ENCODE results near the gene PROX2.

PROX2 gene

GRCh38 chr14:74852922-74853530 is 22.9 kb downstream of the PROX2 start:
- no peak overlapping the region for H3K4me3 Mint-ChIP-seq
- peaks cover 43% of the 10 kb centered on the region for H3K4me1 Mint-ChIP-seq (ENCODE audit: low read depth)
- H3K9me3 Mint-ChIP-seq (ENCODE audit: low read depth): no peaks in the 10 kb centered on the region
- no peaks in the 10 kb centered on the region for H3K27me3 Mint-ChIP-seq
- no peaks in the 10 kb centered on the region for H3K36me3 Mint-ChIP-seq
- H3K27ac Mint-ChIP-seq: peak overlapping the region; percentile 41

DNA sequence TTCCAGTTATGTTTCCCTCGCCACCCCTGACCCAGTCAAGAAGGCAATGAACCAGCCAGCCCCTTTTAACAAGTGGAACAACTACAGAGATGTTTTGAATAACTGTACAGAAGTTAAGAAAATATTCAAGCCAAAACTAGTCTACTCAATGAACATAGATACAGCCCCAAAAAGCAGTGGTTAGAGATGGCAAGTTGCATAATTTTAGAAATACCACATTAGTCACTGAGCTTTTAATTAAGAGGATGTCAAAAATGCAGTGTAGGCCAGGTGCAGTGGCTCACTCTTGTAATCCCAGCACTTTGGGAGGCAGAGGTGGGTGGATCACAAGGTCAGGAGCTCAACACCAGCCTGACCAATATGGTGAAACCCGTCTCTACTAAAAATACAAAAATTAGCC is 27.2 kb downstream of the PROX2 start:
- Mint-ChIP-seq H3K9me3 (ENCODE audit: low read depth) (no peaks in the 10 kb centered on the region), H3K4me3 (no peak overlapping the region), H3K36me3 (no peaks in the 10 kb centered on the region), H3K27ac (no peak overlapping the region), H3K4me1 (ENCODE audit: low read depth) (peaks cover 27% of the 10 kb centered on the region), H3K27me3 (no peaks in the 10 kb centered on the region)

GRCh38 chr14:74846968-74847665 is 28.8 kb downstream of the PROX2 start:
- H3K36me3 Mint-ChIP-seq: no peaks in the 10 kb centered on the region
- peaks cover 22% of the 10 kb centered on the region for H3K4me1 Mint-ChIP-seq (ENCODE audit: low read depth)
- no peaks in the 10 kb centered on the region for H3K9me3 Mint-ChIP-seq (ENCODE audit: low read depth)
- no peaks in the 10 kb centered on the region for H3K27me3 Mint-ChIP-seq
- no peak overlapping the region for H3K4me3 Mint-ChIP-seq
- peak overlapping the region; percentile 25 for H3K27ac Mint-ChIP-seq

GRCh38 chr14:74846168-74846567 is 29.8 kb downstream of the PROX2 start:
- H3K27ac Mint-ChIP-seq: peak overlapping the region; percentile 7
- no peaks in the 10 kb centered on the region for H3K27me3 Mint-ChIP-seq
- H3K9me3 Mint-ChIP-seq (ENCODE audit: low read depth): no peaks in the 10 kb centered on the region
- H3K4me3 Mint-ChIP-seq: no peak overlapping the region
- H3K36me3 Mint-ChIP-seq: peaks cover 2% of the 10 kb centered on the region
- H3K4me1 Mint-ChIP-seq (ENCODE audit: low read depth): peaks cover 32% of the 10 kb centered on the region

- Mint-ChIP-seq H3K4me1 (ENCODE audit: low read depth) (peaks cover 46% of the 10 kb centered on the region), H3K27ac (peak overlapping the region; percentile 16), H3K27me3 (no peaks in the 10 kb centered on the region), H3K9me3 (ENCODE audit: low read depth) (no peaks in the 10 kb centered on the region), H3K4me3 (no peak overlapping the region), H3K36me3 (peaks cover 2% of the 10 kb centered on the region)
These were observed 32.3 kb downstream of the PROX2 start for GRCh38 chr14:74843653-74844052.

- peak overlapping the region; percentile 49 for H3K4me3 Mint-ChIP-seq
- peak overlapping the region; percentile 91 for H3K27ac Mint-ChIP-seq
- H3K4me1 Mint-ChIP-seq (ENCODE audit: low read depth): peaks cover 62% of the 10 kb centered on the region
- peaks cover 2% of the 10 kb centered on the region for H3K36me3 Mint-ChIP-seq
- no peaks in the 10 kb centered on the region for H3K9me3 Mint-ChIP-seq (ENCODE audit: low read depth)
- H3K27me3 Mint-ChIP-seq: no peaks in the 10 kb centered on the region
These were observed 34.4 kb downstream of the PROX2 start for GRCh38 chr14:74841230-74842207.

DNA sequence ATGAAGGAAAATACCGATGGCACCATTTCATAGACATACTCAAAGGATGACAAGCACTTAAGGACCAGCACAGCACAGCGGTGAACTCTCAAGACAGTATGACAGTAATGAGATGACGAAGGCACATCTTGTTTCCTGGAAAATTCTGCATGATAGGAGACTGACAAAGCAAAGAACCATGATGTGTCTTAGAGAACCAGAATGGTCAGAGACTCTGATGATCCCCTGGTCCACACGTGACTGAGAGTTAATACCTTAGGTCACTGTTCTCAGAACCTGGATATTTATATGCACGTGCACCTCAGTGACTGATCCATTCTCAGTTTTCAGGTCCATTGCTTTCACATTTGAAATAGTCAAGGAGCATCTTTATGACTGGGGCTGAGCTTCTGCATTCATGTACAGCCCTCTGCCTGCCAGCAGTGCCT is 35.3 kb downstream of the PROX2 start:
- H3K4me3 Mint-ChIP-seq: no peak overlapping the region
- H3K36me3 Mint-ChIP-seq: peaks cover 2% of the 10 kb centered on the region
- no peaks in the 10 kb centered on the region for H3K27me3 Mint-ChIP-seq
- H3K27ac Mint-ChIP-seq: peak overlapping the region; percentile 91
- no peaks in the 10 kb centered on the region for H3K9me3 Mint-ChIP-seq (ENCODE audit: low read depth)
- H3K4me1 Mint-ChIP-seq (ENCODE audit: low read depth): peaks cover 71% of the 10 kb centered on the region

DNA sequence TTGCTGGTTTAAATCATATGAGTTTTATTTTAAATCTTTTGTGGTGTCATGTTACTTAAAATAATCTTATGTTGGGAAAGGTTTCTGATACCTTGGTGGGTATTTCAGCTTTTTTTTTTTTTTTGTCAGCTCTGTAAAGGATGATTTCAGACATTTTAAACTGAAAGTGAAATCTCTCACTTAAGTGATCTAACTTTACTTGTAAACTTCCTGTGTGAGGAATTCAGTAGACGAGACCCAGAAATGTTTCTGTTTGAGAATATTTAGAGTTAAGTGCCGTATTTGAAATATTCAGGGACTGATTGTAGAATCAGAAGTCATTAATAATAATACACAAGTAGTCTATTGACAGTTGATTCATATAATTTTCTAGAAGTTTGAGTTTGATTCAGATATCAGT is 37.8 kb downstream of the PROX2 start:
- Mint-ChIP-seq H3K36me3 (peaks cover 4% of the 10 kb centered on the region), H3K4me3 (peak overlapping the region; percentile 65), H3K27me3 (no peaks in the 10 kb centered on the region), H3K27ac (peak overlapping the region; percentile 88), H3K4me1 (ENCODE audit: low read depth) (peaks cover 82% of the 10 kb centered on the region), H3K9me3 (ENCODE audit: low read depth) (no peaks in the 10 kb centered on the region)

GRCh38 chr14:74836251-74836960 is 39.5 kb downstream of the PROX2 start:
- H3K27ac Mint-ChIP-seq: peak overlapping the region; percentile 97
- no peaks in the 10 kb centered on the region for H3K27me3 Mint-ChIP-seq
- peaks cover 3% of the 10 kb centered on the region for H3K36me3 Mint-ChIP-seq
- H3K4me1 Mint-ChIP-seq (ENCODE audit: low read depth): peaks cover 68% of the 10 kb centered on the region
- H3K9me3 Mint-ChIP-seq (ENCODE audit: low read depth): no peaks in the 10 kb centered on the region
- H3K4me3 Mint-ChIP-seq: peak overlapping the region; percentile 71

GRCh38 chr14:74835645-74836250 is 40.2 kb downstream of the PROX2 start:
- Mint-ChIP-seq H3K9me3 (ENCODE audit: low read depth) (no peaks in the 10 kb centered on the region), H3K36me3 (peaks cover 3% of the 10 kb centered on the region), H3K27me3 (no peaks in the 10 kb centered on the region), H3K27ac (peak overlapping the region; percentile 97), H3K4me1 (ENCODE audit: low read depth) (peaks cover 62% of the 10 kb centered on the region), H3K4me3 (peak overlapping the region; percentile 69)

GRCh38 chr14:74834692-74835392 is 41.1 kb downstream of the PROX2 start:
- Mint-ChIP-seq H3K27ac (peak overlapping the region; percentile 97), H3K27me3 (no peaks in the 10 kb centered on the region), H3K4me1 (ENCODE audit: low read depth) (peaks cover 56% of the 10 kb centered on the region), H3K4me3 (peak overlapping the region; percentile 31), H3K9me3 (ENCODE audit: low read depth) (no peaks in the 10 kb centered on the region), H3K36me3 (peaks cover 9% of the 10 kb centered on the region)

- H3K36me3 Mint-ChIP-seq: peaks cover 10% of the 10 kb centered on the region
These were observed 43.1 kb downstream of the PROX2 start for GRCh38 chr14:74832849-74833248.

GRCh38 chr14:74829251-74829650 is 46.7 kb downstream of the PROX2 start:
- Mint-ChIP-seq H3K4me1 (ENCODE audit: low read depth) (peaks cover 7% of the 10 kb centered on the region), H3K4me3 (no peak overlapping the region), H3K9me3 (ENCODE audit: low read depth) (no peaks in the 10 kb centered on the region), H3K27ac (peak overlapping the region; percentile 37), H3K36me3 (peaks cover 7% of the 10 kb centered on the region), H3K27me3 (no peaks in the 10 kb centered on the region)

More at GRCh38 chr14:74832849-74833248, 43.1 kb downstream of the PROX2 start:
- no peak overlapping the region for H3K27ac Mint-ChIP-seq
- no peak overlapping the region for H3K4me3 Mint-ChIP-seq
- H3K27me3 Mint-ChIP-seq: no peaks in the 10 kb centered on the region
- no peaks in the 10 kb centered on the region for H3K9me3 Mint-ChIP-seq (ENCODE audit: low read depth)
- H3K4me1 Mint-ChIP-seq (ENCODE audit: low read depth): peaks cover 39% of the 10 kb centered on the region

Data from activated naive CD8-positive, alpha-beta T cell (primary cell).